NB4 (cell line): ENCODE measurements around the gene KCNJ10.

Source experiments
- CTCF ChIP-seq: IDR thresholded peaks from one replicate; pipeline ENCODE4 v1.5.1; 2012; ENCODE audit warnings: low read depth, low read length
- MYC ChIP-seq: IDR thresholded peaks from 2 replicates; pipeline ENCODE4 v1.6.1; 2011; ENCODE audit warnings: low read depth, low read length
- POLR2A ChIP-seq: IDR thresholded peaks from 2 replicates; pipeline ENCODE4 v1.6.1; 2011; ENCODE audit warnings: mild to moderate bottlenecking; ENCODE audit not compliant: insufficient read length; ENCODE audit errors: extremely low read depth
- TF ChIP-seq, protein P1 (sequence below): IDR thresholded peaks from 2 replicates; pipeline ENCODE4 v1.6.1; 2011; ENCODE audit warnings: low read depth, low read length

DNA sequence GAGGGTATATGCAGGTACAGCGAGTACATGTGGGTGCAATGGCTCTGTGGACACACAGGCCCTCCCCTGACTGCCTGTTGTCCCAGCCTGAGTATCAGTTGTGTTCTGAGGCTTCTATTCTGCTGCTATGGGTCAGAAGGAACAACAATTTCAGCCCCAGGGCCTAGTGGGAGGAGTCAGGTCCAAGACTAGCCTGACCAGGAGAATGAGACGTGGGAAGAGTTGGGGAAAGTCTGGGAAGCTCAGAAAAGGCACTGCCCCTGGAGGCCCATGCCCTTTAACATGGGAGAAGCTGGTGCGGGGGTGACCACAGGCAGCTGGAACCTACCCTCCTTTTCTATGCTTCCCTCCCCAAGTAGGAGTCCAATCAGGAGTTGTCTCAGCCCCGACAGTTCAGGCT is 20.8 kb upstream of the KCNJ10 start:
- no peak for TF ChIP-seq CTCF
- TF ChIP-seq POLR2A, result no peak
- TF ChIP-seq, protein P1, sequence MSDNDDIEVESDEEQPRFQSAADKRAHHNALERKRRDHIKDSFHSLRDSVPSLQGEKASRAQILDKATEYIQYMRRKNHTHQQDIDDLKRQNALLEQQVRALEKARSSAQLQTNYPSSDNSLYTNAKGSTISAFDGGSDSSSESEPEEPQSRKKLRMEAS, result no peak
- no peak for TF ChIP-seq MYC
